CD4-positive, alpha-beta T cell treated with Interleukin-2 at 100 ng/mL for 4 hours (primary cell): ENCODE data around the gene SLC2A11.
"Not testable (repeated sequence)": the region's sequence is repeated elsewhere in the genome, so short reads cannot be mapped to it uniquely, and the experiment has no call there.

Source experiments
- DNase-seq: peaks from one replicate; pipeline ENCODE4 v3.0.0-alpha.2; 2020; ENCODE audit warnings: low spot score

Gene SLC2A11

DNA sequence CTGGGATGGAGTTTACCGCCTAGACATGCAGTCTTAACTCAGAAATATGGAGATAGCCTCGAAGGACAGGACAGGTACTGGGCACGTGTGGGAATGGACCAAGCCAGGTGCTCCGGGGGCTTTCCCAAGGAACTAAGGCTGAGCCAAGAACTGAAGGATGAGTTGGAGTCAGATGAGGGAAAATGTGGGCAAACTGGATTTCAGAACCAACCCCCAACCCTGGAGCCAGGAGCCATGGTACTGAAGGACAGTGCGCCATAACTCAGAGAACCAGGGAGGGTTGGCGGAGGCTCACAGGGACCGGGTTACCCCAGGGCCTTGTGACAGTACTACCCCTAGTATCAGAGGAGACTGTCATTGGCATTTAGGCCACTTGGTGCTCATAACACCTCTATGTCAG lies 34.1 kb downstream of the SLC2A11 start:
- no peak for DNase-seq

DNA sequence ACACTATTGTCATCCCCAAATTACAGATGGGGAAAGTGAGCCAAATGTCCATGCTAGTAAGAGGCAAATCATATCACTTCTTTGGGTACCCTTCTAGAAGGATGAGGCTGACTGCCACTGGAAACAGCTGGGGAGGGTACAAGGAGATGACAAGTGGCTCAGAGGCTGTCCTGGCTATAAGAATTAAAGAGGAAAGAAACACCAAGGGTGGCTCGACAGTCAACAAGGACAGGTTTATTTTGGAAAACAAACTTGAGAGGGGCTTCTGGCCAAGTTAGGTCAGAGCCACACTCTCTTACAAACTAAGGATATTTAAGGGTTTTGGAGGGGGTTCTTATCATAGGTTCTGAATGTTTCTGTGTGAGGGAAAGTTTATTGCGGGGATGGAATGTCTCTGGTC lies 34.5 kb downstream of the SLC2A11 start:
- DNase-seq, result no peak

DNA sequence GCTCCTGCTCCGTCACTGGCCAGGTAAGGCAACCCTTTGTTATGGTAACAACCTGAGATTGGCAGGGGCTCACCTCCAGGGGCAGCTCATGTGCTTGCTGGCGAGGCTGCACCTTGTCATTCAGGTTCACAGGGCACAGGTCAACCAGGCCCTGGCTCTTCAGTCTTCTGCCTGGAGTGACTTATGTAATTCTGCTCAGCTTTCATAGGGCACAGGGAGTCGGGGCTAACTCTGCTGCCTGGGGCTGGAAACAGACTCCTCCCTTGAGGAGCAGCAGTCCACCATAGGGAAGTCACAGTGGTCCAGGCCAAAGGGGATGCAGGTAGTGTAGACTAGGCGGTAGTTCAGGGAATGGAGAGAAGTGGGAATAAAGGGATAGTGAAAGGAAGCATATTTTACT lies 35.0 kb downstream of the SLC2A11 start:
- DNase-seq, result no peak

DNA sequence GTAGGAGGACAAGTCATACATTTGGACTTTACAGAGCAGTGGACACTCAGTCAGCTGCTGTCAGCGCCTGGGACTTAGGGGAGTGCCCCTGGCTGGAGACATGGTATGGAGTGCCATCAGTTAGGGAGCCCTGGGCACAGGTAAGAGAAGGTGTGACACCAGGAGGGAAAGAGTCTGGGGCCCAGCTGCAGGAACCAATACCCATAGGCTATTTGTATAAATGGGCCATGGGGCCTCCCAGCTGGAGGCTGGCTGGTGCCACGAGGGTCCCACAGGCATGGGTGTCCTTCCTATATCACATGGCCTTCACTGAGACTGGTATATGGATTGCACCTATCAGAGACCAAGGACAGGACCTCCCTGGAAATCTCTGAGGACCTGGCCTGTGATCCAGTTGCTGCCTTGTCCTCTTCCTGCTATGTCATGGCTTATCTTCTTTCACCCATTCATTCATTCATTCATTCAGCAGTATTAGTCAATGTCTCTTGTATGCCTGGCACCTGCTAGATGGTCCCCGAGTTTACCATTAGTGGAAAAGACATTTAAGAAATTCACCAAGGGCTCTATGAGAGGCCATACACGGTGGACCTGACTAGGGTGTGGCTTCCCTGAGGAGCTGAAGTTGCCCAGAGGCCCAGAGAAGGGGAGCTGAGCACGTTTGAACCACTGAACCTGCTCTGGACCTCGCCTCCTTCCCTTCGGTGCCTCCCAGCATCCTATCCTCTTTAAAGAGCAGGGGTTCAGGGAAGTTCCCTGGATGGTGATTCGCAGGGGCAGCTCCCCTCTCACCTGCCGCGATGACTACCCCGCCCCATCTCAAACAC lies 35.7 kb downstream of the SLC2A11 start:
- no peak for DNase-seq

DNA sequence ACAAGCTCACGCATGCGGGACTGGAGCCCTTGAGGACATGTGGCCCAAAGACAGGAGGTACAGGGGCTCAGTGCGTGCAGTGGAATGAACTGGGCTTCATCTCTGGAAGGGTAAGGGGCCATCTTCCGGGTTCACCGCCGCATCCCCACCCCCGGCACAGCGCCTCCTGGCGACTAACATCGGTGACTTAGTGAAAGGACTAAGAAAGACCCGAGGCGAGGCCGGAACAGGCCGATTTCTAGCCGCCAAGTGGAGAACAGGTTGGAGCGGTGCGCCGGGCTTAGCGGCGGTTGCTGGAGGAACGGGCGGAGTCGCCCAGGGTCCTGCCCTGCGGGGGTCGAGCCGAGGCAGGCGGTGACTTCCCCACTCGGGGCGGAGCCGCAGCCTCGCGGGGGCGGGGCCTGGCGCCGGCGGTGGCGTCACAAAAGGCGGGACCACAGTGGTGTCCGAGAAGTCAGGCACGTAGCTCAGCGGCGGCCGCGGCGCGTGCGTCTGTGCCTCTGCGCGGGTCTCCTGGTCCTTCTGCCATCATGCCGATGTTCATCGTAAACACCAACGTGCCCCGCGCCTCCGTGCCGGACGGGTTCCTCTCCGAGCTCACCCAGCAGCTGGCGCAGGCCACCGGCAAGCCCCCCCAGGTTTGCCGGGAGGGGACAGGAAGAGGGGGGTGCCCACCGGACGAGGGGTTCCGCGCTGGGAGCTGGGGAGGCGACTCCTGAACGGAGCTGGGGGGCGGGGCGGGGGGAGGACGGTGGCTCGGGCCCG lies 36.5 kb downstream of the SLC2A11 start, which contains the start of gene MIF:
TSS of gene MIF (plus strand) at position 439 of the 765 bp plus-strand sequence. CDS start at position 531, 92 bp downstream.
- DNase-seq, result peak; percentile 95

DNA sequence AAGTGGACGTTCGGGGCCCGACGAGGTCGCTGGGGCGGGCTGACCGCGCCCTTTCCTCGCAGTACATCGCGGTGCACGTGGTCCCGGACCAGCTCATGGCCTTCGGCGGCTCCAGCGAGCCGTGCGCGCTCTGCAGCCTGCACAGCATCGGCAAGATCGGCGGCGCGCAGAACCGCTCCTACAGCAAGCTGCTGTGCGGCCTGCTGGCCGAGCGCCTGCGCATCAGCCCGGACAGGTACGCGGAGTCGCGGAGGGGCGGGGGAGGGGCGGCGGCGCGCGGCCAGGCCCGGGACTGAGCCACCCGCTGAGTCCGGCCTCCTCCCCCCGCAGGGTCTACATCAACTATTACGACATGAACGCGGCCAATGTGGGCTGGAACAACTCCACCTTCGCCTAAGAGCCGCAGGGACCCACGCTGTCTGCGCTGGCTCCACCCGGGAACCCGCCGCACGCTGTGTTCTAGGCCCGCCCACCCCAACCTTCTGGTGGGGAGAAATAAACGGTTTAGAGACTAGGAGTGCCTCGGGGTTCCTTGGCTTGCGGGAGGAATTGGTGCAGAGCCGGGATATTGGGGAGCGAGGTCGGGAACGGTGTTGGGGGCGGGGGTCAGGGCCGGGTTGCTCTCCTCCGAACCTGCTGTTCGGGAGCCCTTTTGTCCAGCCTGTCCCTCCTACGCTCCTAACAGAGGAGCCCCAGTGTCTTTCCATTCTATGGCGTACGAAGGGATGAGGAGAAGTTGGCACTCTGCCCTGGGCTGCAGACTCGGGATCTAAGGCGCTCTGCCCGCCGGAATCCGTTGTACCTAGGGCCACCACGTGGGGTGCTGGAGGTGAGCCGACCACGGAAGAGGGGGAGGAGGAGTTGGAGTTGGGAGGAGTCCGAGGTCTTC lies 37.3 kb downstream of the SLC2A11 start:
- peak; percentile 71 for DNase-seq

DNA sequence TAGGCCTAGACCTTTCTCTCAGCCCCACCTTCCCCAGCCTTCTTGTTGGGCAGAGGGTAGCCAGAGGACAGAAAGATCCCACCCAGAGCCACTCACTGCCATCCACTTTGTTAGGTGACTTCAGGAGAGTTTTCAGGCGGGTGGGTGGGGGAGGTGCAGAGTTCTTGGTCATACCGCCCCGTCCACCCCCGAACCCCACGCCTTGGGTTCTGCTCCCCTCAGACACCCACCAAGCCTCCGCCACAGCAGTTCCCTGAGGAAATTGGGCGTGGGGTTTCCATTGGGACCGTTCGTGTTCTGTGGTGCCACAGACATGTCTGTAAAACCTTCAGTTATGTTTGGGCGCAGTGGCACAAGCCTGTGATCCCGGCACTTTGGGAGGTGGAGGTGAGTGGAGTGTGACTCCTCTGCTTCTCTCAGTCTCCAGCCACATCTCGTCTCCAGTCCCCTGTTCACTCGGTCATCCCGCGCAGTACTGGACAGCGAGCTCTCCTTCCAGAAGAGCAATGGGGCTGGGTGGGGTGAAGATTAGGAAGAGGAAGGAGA lies 38.0 kb downstream of the SLC2A11 start:
- DNase-seq, result no peak

DNA sequence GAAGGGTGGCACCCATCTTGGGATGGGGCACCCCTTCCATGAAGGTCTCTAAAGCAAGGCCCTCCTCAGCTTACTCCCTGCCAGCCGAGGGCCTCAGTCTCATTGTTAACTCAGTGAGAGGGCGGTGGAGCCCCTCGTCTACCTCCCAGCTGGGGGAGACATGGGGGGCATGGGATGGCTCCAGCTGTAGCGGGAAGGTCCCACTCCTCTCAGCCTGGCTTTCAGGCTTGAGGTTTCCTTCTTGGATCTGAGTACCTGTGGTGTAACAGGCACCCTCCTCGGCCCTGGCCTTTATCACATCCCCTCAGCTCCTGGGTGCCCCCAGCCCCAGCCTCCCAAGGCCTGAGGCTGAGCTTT lies 38.5 kb downstream of the SLC2A11 start:
- no peak for DNase-seq

DNA sequence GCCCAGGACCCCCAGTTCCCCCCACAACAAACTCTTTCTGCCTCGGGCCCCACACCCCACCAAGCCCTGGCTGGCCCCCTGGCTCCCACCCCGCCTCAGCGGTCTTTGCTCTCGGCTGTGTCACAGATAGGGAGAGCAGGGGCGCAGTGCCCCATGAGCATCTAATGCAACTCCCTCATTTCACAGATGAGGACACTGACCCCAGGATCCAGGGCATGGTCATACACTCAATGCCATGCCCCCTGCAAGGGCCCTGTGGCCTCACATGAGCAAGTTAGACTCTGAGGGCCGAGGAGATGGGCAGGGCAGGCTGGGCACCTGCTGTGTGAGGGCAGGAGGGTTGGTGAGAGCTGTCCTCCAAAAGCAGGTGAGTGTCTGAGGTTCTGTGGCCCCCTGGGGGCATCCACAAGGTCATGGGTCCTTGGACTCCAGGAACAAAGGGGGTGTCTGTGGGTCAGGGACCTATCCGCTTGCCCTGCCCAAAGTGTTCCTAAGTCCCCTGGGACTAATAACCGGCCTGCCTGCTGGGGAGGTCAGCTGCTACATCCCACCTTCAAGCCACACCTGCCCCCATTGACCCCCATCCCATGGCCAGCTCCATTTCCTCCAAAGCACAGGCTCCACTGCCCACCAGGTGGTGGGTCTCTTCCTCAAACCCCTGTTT lies 39.0 kb downstream of the SLC2A11 start:
- no peak for DNase-seq

DNA sequence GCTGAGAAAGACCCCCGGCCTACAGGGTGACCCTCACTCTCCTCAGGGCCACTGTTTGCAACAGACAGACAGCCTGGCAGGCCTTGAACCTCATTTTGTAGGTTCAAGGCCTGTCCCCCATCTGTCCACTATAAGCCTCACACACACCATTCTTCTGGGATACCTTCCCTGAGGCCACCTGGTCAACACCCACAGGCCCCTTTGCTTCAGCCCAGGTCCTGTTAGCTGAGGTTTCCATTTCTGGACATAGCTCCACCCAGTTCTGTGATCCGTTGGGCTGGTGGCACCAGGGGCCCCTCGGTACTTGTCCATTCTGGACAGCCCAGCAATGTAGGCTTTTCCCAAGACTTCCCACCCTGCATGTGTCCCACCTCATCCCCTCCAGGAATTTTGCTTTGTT lies 39.6 kb downstream of the SLC2A11 start:
- DNase-seq, result no peak

DNA sequence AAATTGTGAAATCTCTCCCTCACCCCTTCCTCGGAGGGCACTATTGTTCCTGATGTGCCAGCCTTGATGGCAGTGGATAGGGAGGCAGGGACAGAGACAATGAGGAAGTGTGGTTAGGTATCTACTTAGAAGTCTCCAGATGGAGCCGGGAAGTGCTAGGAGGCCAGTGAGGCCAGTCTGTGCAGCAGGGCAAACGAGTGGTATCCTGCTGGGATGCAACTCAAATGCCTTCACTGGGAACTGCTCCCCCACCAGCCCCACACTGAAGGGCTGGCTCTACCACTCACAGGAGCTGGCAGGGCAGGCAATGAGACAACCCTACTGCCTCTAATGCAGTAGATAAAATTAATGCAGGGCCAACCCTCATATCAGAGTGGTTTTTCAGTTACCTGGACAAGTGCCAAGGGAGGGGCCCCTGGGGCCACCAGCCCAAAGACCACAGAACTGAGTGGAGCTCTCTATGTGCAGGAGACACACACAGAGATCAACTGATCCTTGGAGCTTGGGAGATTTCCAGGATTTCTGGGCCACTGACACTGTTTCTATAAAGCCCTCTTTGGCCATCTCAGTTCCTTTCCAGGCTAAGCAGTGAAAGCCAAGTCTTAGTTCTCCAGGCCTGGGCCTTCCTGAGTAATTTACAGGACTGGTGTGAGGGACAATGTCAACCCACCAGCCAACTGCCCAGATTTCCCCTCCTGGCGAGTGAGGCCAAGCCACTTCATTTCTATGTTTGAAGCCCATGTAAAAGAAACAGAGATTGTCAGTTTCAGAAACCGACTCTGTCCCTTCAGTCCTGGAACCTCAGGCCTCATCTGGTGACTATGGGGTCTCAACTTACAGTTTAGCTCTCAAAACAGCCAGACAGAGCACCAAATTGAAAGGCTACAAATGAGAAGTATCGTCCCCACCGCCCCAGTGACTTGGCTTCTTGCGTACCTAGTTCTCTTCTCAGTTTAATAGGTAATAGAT lies 40.6 kb downstream of the SLC2A11 start:
- no peak for DNase-seq

DNA sequence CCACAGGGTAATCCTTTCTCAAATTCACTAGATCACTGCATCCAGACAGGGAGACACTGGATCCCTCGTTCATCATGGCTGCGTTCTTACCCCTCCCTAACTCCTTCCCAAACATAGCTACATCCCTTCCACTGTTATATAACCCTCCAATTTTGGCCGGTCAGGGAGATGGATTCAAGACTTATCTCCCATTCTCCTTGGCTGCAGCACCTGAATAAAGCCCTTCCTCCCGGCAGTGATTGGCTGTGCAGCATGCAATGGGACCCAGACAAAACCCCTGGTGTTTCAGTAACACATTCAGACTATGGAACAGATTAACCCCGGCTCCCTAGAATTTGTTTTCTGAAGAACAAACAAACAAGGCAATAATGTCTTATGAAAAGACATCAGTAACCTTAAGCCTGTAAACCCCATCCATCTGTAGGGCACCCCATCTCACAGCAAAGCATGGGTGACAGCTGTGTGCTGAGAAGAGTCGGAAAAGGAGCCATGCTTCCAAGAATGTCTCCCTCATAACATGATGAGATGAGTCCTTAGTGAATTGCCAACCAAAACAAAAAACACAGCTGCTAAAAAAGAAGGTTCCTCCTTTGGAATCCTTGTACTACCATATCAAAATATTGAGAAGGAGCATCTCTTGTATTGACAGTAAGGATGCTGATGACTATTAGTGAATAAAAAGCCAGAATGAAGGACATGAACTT lies 41.5 kb downstream of the SLC2A11 start:
- DNase-seq, result no peak

DNA sequence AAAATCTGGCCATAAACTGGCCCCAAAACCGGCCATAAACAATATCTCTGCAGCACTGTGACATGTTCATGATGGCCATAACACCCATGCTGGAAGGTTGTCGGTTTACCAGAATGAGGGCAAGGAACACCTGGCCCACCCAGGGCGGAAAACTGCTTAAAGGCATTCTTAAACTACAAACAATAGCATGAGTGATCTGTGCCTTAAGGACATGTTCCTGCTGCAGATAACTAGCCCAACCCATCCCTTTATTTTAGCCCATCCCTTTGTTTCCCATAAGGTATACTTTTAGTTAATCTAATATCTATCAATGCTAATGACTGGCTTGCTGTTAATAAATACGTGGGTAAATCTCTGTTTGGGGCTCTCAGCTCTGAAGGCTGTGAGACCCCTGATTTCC lies 42.6 kb downstream of the SLC2A11 start:
- DNase-seq, result not testable (repeated sequence)

DNA sequence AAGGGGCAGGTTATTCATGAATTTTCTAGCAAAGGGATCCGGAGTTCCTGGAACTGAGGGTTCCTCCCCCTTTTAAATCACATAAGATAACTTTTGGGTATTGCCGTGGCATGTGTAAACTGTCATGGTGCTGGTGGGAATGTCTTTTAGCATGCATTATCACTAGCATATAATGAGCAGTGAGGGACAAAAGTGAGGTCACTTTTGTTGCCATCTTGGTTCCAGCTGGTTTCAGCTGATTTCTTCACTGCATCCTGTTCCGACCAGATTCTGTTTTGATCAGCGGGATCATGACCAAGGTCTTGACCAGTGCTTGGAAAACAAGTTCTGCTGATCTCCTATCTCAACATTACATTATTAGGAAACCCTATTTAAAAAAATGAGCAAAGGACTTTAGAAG lies 43.9 kb downstream of the SLC2A11 start:
- no peak for DNase-seq

DNA sequence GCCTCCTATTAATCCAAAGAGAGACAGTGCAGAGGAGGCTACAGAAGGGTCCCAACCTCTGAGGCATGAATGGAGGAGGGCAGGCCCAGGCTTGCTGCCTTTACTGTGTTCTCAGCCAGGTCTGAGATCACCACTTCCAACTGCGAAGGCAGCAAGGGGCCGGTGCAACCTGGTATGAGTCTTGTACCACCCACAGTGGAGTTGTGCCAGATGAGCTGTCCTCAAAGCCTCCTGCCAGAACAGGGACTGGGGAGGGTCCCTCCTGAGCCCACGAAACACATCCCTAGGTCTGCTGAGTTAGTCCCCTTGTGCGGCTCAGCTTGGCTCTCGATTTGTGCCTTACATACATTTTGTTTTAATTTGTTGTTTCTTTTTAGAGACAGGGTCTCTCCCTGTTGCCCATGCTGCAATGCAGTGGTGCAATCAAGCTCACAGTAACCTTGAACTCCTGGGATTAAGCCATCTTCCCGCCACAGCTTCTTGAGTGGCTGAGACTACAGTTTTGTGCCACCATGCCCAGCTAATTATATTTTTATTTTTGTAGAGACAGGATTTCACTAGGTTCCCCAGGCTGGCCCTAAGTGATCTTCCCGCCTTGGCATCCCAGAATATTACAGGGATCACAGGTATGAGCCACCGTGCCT lies 45.8 kb downstream of the SLC2A11 start:
- DNase-seq, result no peak

DNA sequence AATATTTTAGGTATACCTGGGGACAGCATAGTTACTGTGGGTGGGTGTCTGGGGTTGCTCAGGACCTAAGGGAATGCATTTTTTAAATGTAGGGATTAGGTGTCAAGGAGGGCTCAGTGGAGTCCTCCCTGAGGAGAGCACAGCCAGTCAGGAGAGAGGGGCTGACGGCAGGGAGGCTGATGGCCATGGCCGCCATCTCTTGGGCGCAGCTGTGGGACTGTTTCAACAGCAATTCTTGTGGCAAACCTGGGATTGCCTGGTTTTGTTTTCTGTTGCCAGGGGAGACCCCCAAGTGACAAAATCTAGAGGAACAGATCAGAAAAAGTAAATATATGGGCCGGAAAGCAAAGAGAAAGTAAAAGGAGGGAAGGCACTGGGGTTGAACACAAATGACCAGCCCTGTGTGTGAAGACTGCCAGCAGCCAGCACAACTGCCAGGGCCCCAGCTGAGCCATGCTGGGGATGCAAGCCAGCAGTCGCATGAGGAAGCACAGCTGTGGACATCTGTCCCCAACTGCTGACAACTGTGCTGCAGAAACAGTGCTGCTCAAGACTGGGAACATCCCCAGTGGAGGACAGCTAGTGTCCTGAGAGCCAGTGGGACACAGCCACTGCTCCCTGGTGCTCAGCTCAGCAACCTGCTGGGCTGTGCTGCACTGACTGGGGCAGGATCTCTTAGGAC lies 47.0 kb downstream of the SLC2A11 start:
- no peak for DNase-seq

DNA sequence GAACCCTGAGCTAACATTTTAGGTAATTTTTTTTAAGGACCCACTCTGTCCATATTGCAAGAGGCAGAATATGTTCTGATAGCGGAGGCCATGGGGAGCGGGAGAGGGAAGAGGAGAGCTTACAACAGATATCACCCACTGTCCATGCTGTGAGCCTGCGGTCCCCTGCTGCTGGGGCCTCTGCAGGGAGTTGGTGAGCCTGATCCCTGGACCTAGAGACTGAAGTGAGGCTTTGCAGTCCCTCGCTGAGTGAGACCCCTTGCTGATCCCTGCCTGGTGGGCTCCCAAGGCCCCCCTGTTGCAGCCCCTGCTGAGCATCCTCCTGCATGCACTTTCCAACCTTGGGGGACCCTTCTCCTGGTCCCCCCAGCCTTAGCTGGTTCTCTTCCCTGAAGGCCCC lies 49.0 kb downstream of the SLC2A11 start:
- DNase-seq, result no peak

DNA sequence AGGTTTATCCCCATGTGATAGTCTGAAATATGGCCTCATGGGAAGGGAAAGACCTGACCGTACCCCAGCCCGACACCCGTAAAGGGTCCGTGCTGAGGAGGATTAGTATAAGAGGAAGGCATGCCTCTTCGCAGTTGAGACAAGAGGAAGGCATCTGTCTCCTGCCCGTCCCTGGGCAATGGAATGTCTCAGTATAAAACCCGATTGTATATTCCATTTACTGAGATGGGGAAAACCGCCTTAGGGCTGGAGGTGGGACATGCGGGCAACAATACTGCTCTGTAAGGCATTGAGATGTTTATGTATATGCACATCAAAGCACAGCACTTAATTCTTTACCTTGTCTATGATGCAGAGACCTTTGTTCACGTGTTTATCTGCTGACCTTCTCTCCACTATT lies 49.7 kb downstream of the SLC2A11 start:
- not testable (repeated sequence) for DNase-seq
